Renal cortical epithelial cell (primary cell): ENCODE measurements around the gene LIME1. TPM values are rescaled to one million over a fixed set of nuclear protein-coding genes. Genes with fewer than 3 reads are reported as not detected.
A peak's percentile ranks its signal among the peaks of the same experiment; 100 is the strongest.

Experiments used
- DNase-seq: peaks from one replicate; pipeline ENCODE4 v3.0.0-alpha.2; 2011; ENCODE audit warnings: low read depth
- total RNA-seq: library from RNA; depleted of rRNA; stranded (reverse); fragments of >200 nt; gene quantifications from 2 replicates; pipeline ENCODE4 v1.2.3, GENCODE V29; 2014

Gene LIME1
- total RNA-seq, 1 donor from 2014 or later = 4.3 TPM

DNA sequence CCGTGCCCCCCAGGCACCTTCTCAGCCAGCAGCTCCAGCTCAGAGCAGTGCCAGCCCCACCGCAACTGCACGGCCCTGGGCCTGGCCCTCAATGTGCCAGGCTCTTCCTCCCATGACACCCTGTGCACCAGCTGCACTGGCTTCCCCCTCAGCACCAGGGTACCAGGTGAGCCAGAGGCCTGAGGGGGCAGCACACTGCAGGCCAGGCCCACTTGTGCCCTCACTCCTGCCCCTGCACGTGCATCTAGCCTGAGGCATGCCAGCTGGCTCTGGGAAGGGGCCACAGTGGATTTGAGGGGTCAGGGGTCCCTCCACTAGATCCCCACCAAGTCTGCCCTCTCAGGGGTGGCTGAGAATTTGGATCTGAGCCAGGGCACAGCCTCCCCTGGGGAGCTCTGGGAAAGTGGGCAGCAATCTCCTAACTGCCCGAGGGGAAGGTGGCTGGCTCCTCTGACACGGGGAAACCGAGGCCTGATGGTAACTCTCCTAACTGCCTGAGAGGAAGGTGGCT is 39.1 kb upstream of the LIME1 start:
- no peak for DNase-seq

DNA sequence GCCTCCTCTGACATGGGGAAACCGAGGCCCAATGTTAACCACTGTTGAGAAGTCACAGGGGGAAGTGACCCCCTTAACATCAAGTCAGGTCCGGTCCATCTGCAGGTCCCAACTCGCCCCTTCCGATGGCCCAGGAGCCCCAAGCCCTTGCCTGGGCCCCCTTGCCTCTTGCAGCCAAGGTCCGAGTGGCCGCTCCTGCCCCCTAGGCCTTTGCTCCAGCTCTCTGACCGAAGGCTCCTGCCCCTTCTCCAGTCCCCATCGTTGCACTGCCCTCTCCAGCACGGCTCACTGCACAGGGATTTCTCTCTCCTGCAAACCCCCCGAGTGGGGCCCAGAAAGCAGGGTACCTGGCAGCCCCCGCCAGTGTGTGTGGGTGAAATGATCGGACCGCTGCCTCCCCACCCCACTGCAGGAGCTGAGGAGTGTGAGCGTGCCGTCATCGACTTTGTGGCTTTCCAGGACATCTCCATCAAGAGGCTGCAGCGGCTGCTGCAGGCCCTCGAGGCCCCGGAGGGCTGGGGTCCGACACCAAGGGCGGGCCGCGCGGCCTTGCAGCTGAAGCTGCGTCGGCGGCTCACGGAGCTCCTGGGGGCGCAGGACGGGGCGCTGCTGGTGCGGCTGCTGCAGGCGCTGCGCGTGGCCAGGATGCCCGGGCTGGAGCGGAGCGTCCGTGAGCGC is 38.5 kb upstream of the LIME1 start:
- DNase-seq = no peak

DNA sequence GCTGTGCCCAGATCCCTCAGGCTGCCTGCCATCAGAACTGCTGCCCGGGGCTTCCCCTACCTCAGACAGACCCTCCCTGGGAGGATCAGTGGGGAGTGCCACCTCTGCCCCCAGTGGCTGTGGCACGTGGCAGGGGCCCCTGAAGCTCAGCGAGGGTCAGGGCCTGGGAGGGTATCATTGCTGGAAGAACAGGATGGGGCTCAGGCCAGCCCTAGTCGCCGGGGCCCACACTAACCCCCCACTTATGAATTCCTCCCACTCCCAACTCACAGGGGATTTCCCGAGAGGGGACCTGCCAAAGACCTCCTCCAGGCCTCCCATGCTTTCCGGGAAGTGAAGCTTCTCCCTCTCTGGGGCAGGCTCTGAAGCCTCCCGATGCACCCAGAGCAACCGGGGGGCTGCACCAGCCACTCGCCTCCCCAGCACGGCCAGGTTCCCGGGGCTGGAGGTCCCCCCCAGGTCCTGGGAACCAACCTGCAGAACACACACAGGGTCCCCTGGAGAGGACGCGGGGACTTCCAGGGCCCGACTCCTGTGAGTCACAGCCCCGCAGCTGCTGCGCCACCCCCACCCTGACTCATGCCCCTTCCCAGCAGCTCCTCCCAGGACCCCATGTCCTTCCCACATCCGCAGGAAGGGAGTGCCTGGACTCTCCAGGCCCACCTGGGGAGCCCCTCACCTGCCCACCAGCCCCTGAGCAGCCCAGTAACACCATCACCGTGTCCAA is 37.6 kb upstream of the LIME1 start:
- peak; percentile 88 for DNase-seq

DNA sequence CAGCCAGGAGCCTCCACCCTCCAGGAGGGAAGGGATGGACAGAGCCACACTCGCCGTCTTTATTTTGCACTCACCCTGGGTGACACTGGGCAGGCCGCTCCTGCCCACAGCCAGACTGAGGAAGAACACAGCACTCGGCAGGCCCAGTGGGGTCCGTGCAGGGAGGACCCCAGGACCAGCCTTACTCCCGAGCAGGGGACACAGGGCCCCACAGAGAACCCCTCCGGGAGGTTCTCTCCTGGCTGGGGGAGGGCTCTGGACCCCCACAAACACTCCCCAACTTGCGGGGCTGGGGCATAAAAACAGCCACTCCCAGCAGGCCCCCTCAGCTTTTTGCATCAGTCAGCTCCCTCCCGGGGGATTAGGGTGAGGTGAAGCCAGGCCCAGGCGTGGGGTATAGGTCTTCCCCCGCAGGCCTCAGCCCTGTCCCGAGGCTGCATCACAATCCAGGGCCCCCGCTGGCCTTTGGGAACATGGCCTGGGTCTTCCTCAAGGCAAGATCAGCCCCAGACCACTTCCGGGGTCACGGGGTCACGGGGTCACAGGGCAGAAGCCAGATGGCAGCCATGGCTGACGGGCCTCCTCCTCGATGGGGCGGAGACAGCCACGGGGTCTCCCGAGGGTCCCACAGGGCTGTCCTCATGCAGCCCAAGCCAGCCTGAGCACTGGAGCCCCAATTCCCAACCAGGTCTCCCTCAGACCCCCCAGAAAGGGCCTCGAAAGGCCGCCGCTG is 36.8 kb upstream of the LIME1 start:
- DNase-seq = no peak

DNA sequence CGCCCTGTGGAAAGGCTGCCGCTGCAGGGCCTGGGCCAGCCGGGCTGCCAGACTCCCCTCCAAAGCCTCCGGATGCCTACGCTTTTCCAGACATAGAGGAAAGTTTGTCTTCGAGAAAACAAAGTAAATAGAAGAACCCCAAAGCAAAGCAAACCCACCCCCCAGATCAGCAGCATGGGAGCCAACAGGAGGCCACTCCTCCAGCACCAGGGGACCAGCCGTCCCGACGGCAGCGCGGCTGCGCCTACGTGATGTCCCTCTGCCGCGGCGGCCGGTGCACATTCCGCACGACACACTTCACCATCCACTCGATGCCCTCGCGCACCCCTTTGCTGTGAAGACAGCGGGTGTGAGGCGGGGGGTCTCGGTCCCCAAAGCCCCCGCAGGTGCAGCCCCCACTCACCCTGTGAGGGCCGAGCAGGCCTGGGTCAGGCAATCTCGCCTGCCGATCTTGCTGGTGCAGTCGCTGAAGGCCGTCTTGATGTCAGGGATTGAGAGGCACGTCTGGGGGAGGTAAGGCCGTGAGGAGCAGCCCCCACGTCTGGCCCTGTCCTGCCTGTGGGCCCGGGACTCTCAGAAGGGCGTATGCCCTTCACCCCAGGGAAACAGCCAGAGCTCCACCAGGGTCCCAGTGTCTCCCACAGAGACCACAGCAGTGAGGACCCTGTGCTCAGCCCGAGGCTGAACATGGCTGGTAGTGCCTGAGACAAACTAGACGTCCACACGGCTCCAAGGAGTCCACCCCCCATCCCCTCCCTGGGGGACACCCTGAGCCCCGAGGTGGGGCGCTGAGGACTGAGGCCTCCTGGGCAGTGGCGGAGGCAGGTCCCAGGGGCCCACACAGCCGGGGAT is 36.0 kb upstream of the LIME1 start:
- no peak for DNase-seq

DNA sequence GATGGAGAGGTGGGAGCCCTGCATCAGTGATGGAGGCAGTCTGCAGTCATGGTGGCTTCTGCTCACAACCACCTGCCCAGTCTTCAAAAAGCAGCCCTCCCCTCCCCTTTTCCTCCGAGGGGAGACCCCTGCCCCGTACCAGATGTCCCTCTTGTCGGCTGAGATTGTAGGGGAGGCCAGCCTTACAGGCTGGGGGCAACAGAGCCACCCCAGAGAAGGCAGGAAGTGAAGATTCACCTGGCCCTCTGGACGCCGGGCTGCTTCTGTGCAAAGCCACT is 35.5 kb upstream of the LIME1 start:
- DNase-seq = no peak

DNA sequence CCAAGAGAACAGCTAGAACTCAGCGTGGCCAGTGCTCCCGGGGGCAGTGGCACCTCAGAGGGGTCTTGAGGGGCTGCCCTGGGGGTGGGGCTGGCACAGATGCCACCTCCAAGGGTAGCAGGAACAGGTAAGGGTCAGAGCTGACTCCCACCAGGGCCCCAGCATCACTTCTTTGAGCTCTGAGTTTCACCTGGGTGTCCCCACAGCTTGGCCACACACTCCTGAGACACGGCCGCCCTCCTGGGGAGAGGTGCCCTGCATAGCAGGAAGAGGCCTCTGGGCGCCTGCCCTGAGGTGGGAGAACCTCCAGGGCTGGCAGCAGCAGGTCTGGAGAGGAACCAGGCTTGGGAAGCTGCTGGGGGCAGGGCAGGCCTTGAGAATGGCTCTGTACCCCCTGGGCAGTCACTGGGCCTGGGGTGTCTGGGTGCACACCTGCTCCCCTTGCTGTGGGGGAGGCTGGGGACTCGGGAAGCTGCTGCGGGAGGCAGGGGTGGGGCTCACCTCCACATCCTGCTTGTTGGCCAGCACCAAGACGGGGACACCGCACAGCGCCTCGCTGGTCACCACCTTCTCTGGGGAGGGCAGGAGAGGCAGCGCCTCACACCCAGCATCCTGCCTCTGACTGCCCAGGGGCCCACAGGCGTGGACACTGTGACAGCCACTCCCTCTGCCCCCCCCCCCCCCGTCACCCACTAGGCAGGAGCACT is 35.0 kb upstream of the LIME1 start:
- no peak for DNase-seq

DNA sequence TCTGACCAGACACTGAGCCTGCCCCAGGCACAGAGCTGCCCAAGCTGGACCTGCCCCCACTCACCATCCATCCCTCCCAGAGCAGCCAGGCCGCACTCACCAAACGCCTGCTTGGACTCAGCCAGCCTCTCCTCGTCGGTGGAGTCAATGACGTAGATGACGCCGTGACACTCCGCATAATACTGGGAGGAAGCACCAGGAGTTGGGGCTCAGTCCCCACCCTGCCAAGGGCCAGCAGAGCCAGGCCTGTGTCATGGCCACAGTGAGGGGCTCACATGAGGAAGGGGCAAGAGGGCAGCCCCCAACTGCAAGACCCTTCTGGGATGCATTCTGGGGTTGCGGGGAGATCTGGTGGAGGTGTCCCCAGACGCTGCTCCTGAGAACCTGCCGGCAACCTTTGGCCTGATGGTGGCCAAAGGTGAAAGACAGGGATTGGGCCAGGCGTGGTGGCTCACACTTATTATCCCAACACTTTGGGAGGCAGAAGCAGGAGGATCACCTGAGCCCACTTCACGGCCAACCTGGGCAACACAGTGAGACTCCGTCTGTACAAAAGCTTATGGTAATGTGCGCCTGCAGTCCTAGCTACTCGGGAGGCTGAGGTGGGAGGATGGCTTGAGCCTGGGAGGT is 34.3 kb upstream of the LIME1 start:
- DNase-seq = no peak

DNA sequence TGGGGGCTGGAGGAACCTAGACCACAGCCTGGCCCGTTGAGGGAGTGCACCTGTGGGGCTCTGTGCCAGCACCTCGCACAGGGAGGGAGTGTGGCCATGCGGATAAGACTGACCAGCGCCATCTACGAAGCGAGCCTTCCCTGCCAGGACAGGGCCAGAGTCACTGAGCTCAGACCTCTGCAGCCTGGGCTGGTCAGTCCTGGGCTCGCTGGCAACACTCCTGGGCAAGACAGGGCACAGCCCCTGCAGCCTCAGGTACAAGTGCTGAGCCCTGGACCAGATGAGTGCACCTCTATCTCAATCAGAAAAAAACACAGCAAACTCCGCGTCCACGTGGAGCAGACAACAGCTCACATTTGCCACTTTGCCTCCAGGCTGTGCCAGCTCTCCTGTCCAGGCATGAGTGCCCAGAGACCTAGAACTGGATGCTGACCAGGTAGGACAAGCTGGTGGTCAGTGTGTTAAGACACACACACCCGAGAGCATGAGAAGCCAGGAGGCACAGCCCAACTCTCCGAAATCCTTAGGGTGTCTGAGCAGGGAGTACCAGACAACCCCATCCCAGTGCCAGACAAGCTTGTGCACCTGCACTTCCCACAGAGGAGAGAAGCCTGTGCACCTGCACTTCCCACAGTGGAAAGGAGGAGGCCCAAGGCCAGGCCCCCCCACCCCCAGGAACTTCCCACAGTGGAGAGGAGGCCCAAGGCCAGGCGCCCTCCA is 33.6 kb upstream of the LIME1 start:
- no peak for DNase-seq

DNA sequence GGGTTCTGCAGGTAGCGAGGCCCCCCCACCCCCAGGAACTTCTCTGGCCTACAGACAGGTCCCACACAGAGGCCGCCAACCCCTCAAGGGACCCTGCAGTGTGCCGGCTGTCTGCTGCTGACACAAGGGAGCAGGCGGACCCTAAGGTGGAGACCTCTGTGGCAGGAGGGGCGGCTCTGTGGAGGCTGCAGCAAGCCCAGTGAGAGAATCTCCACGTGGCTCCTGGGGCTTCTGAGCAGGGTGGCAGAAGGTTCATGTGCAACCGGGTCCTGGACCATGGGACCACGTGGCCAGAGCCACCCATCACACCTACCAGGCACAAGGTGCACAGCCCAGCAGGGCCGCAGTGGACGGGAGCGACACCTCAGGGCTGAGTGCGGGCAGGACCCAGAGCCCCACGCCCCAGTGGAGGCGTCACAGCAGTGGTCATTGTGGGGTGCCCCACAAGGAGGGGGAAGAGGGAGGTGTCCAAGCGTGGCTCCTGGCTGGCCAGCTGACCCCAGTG is 32.9 kb upstream of the LIME1 start:
- DNase-seq = no peak

DNA sequence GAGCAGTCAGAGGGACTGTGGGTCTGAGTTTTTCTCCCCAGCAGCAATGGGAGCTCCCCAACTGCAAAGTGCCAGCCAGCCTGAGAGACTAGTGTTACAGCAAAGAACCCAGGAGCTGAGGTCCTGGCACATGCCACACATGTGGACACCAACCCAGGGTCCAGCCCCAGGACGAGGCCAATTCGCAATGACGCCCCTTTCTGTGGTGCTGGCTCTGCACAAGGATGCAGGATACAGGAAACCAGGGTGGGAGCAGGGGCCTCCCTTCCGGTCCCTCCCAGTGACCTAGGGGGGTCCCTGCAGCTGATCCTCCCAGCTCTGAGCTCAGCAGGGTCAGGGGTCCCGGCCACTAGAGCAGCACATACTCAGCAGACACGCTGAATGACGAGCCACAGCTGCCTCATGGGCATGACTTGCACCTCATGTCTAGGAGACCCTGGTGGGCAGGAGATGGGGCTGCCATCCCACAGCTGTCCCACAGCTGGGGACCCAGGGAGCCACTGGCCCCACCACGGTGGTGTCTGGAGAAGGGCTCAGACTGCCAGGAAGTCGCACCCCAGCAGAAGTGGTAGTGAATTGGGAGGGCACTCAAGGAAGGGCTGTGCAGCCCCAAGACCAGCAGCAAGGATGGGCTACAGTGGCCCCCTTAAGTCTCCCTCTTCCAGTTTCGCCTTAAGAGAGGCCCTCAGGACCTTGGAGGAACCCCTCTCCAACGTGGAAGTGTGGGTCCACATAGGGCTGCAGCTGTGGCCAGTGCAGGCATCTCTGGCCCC is 32.3 kb upstream of the LIME1 start:
- no peak for DNase-seq

DNA sequence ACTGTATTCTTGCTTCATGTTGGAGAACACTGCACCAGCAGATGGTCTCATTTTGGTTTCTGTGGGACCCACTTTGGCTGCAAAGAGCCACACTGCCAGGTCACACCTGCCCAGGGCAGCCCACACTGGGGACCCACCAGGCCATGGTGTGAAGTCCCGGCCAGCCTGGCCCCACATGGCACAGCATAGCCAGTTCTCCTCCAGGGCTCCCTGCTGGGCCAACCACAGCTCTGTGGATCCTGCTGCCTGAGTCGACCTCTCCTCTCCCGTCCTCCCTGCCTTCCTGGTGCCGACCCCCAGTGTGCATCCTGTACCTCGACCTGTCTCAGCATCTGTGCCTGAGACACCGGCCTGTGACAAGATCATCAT is 31.7 kb upstream of the LIME1 start:
- no peak for DNase-seq

DNA sequence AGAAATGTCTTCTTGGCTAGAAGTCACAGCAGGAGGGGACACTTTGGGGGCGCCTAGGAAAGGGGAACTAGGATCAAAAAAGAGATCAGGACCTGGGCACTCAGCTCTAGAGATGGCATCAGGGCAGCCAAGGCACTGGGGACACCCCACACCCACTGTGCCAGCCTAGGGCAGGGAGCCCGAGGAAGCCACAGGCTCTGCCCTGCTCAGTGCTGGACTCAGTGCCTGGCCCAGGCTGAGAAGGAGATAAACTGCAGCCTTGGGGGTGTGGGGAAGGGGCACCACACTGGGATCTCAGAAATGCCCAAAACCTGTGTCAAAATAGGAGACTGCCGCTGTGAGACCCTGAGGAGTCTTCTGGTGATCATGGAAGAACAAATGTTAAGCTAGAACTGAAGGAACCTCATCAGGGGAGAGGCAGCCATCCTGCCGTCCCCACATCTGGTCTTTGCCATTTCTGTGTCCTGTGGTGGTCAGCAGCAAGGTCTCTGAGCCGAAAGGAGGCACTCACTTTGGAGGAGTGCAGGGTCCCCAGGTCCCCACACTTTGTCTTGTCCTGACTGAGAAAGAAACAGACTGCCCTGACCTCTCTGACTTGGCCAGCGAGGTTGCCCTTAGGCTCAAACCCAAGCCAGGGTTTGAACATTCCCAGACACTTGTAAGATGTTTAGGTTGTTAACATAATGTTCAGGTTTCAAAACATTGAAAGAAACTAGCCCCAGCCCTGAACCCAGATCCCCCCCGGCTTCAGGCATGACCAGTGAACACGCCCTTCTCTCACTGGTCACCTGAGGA is 31.0 kb upstream of the LIME1 start:
- no peak for DNase-seq

DNA sequence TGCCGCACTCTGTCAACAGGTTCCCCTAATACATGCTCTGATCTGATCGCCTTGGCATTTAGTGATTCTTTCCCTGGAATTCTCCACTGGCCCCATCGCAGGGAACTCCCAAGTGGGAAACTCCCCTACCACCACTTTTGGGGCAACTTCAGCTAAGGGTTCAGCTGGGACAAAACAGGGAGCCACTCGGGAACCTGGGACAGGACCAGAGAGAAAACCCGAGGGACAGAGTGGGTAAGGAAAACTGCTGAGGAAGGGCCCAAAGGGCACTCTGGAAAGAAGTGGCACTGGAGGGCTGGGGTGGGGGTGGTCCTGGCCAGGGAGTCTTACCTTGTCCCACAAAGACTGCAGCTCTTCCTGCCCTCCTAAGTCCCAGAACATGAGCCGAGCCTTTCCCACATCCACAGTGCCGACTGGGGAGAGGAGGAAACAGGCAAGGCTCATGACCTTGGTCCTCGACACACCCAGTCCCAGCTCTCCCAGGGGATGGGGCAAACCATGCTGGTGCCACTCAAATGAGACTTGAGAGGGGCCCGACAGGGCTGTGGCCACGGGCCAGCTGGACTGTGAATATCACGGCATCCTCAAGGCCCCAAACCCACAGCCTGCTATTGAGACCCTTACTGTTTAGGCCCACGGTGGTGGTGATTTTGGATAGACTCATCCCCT is 30.3 kb upstream of the LIME1 start:
- no peak for DNase-seq

DNA sequence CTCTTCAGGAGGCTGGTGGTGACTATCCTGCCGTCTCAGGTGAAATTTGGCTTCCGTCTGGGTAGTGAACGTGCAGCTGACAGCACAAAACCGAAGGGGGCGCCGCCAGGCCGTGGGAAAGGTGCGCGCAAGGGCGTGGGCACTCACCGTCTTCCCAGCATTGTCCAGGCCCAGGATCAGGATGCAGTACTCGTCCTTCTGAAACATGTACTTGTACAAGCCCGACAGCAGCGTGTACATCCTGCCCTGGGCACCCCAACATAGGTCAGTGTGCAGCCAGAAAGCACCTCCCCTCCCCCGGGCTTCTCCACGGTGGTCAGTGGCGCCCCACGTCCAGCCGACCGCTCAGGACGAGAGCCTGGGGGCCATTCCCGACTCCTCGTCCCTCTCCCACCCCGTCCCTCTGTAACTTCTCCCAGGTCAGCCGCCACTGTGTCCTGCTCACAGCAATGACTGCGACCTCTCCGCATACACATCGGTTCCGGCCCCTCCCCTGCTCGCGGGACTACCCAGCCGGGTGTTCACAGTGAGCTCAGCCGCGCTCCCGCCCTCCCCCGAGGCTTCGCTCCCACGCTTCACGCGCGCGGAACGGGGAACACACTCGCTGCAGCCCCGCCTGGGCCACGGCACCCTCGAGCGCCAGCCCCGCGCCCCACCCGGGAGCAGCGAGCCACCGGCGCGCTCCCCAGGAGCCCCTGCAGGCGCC is 29.5 kb upstream of the LIME1 start:
- peak; percentile 50 for DNase-seq

DNA sequence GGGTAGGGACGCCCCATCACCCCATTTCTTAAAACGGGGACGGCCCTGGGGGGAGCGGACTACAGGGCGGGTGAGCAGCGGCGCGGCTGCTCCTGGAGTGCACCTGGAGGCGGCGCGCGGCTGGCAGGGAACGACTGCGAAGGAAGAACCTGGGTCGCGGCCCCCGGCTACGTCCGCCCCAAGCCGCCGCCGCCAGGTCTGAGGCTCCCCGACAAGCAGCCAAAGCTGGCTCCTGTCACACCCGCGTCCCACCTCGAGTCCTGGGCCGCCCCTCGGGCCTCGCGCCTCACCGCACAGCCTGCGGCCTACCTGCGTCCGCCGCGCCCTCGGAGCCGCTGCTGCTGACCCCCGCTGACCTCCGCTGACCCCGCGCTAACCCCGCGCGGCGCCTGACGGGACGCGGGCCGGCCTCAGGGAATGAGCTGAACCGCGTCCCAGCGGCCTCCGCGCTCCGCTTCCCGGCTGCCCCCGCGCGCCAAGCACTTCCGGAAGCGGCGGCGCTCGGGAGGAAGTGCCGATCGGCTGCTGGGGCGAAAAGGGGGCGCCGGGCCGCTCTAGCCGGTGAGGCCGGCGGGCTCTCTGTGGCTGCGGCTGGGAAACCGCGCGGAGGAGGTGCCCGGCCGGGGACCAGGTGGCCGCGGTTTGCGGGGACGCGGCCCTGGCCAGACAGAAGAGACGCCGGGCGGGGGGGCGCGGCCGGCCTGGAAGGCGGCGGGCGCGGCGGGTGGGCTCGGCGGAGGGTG is 28.7 kb upstream of the LIME1 start, which contains the start of the genes ARFRP1 and ZGPAT:
TSS of gene ARFRP1 (minus strand) at position 419 of the 743 bp plus-strand sequence. CDS start 885 bp downstream, outside the sequence.
TSS of gene ZGPAT (plus strand) at position 482 of the 743 bp plus-strand sequence. CDS start 542 bp downstream, outside the sequence.
- peak; percentile 32 for DNase-seq
